NT2/D1 (cell line): Measurements from ENCODE around the gene CYGB.

Experiments
- YY1 ChIP-seq: IDR thresholded peaks from 2 replicates; pipeline ENCODE4 v1.6.1; 2011; ENCODE audit not compliant: insufficient read length, insufficient read depth
- ZNF274 ChIP-seq: IDR thresholded peaks from 2 replicates; pipeline ENCODE4 v1.6.1; 2011; ENCODE audit warnings: mild to moderate bottlenecking, low read depth, low read length

- no peak for TF ChIP-seq ZNF274
- TF ChIP-seq YY1, result no peak
Observed at GRCh38 chr17:76477576-76477975, 59.9 kb downstream of the CYGB start.
